Tibial artery (tissue), 4 donors: ENCODE results near the gene ARHGEF17.

ENCODE experiments used
- DNase-seq, 2 donors: peaks; one replicate each; pipeline ENCODE4 v3.0.0-alpha.2; 2019
- H3K27ac ChIP-seq, 2 donors: fragments of 200-600 bp; sonication (generic) in 1 of 2; 1 replicate in 1 of 2; 2 replicates in 1 of 2; pipeline ENCODE4 v1.5.1; 2018 to 2019; ENCODE audit warnings: mild to moderate bottlenecking in 1 of 2
- H3K27me3 ChIP-seq, 2 donors: fragments of 200-600 bp; sonication (generic) in 1 of 2; one replicate each; pipeline versions ENCODE4 v1.5.1 to v1.6.0; 2016 to 2019
- H3K36me3 ChIP-seq, 3 donors: fragments of 200-600 bp; sonication (generic) in 2 of 3; one replicate each; pipeline ENCODE4 v1.5.1; 2016 to 2019; ENCODE audit warnings: mild to moderate bottlenecking in 2 of 3
- H3K4me1 ChIP-seq, 4 donors: fragments of 200-600 bp; sonication (generic) in 2 of 4; 1 replicate in 3 of 4; 2 replicates in 1 of 4; pipeline ENCODE4 v1.5.1; 2016 to 2019
- H3K4me3 ChIP-seq, 2 donors: fragments of 200-600 bp; sonication (generic) in 1 of 2; 1 replicate in 1 of 2; 2 replicates in 1 of 2; pipeline ENCODE4 v1.5.1; 2018 to 2019; ENCODE audit warnings: mild to moderate bottlenecking in 2 of 2
- H3K9me3 ChIP-seq, 3 donors: fragments of 200-600 bp; sonication (generic) in 1 of 3; one replicate each; pipeline ENCODE4 v1.5.1; 2016 to 2019
- CTCF ChIP-seq, 2 experiments: fragments of 200-600 bp in 1 of 2; fragments of 450-650 bp in 1 of 2; IDR thresholded peaks; one replicate each; pipeline ENCODE4 v1.5.1; 2017 to 2019; ENCODE audit warnings: antibody characterized with exemption in 2 of 2, mild to moderate bottlenecking in 1 of 2, moderate library complexity in 1 of 2
- intact Hi-C: fragments of 100-400 bp; cut with DNase I; formaldehyde crosslinking; loops from one replicate; pipeline ENCODE4 v1.15.0; 2023; ENCODE audit warnings: low total_unique reads

ARHGEF17 gene

GRCh38 chr11:73284106-73284505, 24.0 kb upstream of the ARHGEF17 start:
- H3K27me3 ChIP-seq, result no peaks in the 10 kb centered on the region
- no peak for TF ChIP-seq CTCF (IDR thresholded peaks at IDR 0.05)
- H3K4me3 ChIP-seq, result no peak overlapping the region
- DNase-seq, result peak; percentile 11 to 57
- H3K9me3 ChIP-seq, result no peaks in the 10 kb centered on the region
- no peak overlapping the region for H3K27ac ChIP-seq
- H3K4me1 ChIP-seq, result peaks cover 0 to 14% (median 8%) of the 10 kb centered on the region in 4 donors
- intact Hi-C loops, result no loop called here
- H3K36me3 ChIP-seq, result no peaks in the 10 kb centered on the region

GRCh38 chr11:73285721-73286120, 22.4 kb upstream of the ARHGEF17 start:
- intact Hi-C loops, result loop anchor here (5.0 kb wide), 1 partner anchor 98 kb away; no protein-coding TSS in a partner anchor
- DNase-seq, result peak in 1 of 2 donors; percentile 55
- Histone ChIP-seq H3K4me1 (peaks cover 0 to 21% (median 16%) of the 10 kb centered on the region in 4 donors), H3K9me3 (no peaks in the 10 kb centered on the region), H3K27ac (no peak overlapping the region), H3K36me3 (no peaks in the 10 kb centered on the region), H3K27me3 (no peaks in the 10 kb centered on the region), H3K4me3 (no peak overlapping the region)
- TF ChIP-seq CTCF (IDR thresholded peaks at IDR 0.05), result no peak

GRCh38 chr11:73286240-73286810, 21.8 kb upstream of the ARHGEF17 start:
- DNase-seq, result peak in 1 of 2 donors; percentile 37
- intact Hi-C loops, result loop anchor here (5.0 kb wide), 1 partner anchor 99 kb away; no protein-coding TSS in a partner anchor
- H3K36me3 ChIP-seq, result no peaks in the 10 kb centered on the region
- H3K4me1 ChIP-seq, result peaks cover 0 to 21% (median 16%) of the 10 kb centered on the region in 4 donors
- TF ChIP-seq CTCF (IDR thresholded peaks at IDR 0.05), result no peak
- H3K27ac ChIP-seq, result no peak overlapping the region
- H3K27me3 ChIP-seq, result no peaks in the 10 kb centered on the region
- no peak overlapping the region for H3K4me3 ChIP-seq
- H3K9me3 ChIP-seq, result no peaks in the 10 kb centered on the region

GRCh38 chr11:73287400-73288101, 20.5 kb upstream of the ARHGEF17 start:
- Histone ChIP-seq H3K27me3 (no peaks in the 10 kb centered on the region), H3K4me3 (no peak overlapping the region), H3K27ac (no peak overlapping the region), H3K9me3 (no peaks in the 10 kb centered on the region), H3K4me1 (peaks cover 0 to 21% (median 16%) of the 10 kb centered on the region in 4 donors), H3K36me3 (no peaks in the 10 kb centered on the region)
- DNase-seq, result no peak
- no peak for TF ChIP-seq CTCF (IDR thresholded peaks at IDR 0.05)
- intact Hi-C loops, result loop anchor here (5.0 kb wide), 1 partner anchor 100 kb away; no protein-coding TSS in a partner anchor

GRCh38 chr11:73288192-73288872, 19.7 kb upstream of the ARHGEF17 start:
- intact Hi-C loops, result loop anchor here (5.0 kb wide), 1 partner anchor 101 kb away; no protein-coding TSS in a partner anchor
- Histone ChIP-seq H3K4me1 (peaks cover 0 to 21% (median 16%) of the 10 kb centered on the region in 4 donors), H3K27ac (peak overlapping the region; percentile 72 to 80)

More at GRCh38 chr11:73288192-73288872, 19.7 kb upstream of the ARHGEF17 start:
- no peaks in the 10 kb centered on the region for H3K9me3 ChIP-seq
- H3K27me3 ChIP-seq, result no peaks in the 10 kb centered on the region
- TF ChIP-seq CTCF (IDR thresholded peaks at IDR 0.05), result no peak
- no peak overlapping the region for H3K4me3 ChIP-seq
- DNase-seq, result no peak
- no peaks in the 10 kb centered on the region for H3K36me3 ChIP-seq
